PFSK-1 (cell line): Measurements from ENCODE around the gene CES3.

Experiments
- FOXP2 ChIP-seq: optimal IDR thresholded peaks from 2 replicates; pipeline ENCODE3; 2011; ENCODE audit warnings: borderline replicate concordance, control low read depth, inconsistent platforms; ENCODE audit not compliant: insufficient read depth; ENCODE audit errors: extremely low read length, extremely low read depth
- POLR2AphosphoS5 ChIP-seq: IDR thresholded peaks from 2 replicates; pipeline ENCODE4 v1.6.1; 2012; ENCODE audit warnings: low read depth, mild to moderate bottlenecking, control low read depth, low read length, moderate library complexity
- SIN3A ChIP-seq: IDR thresholded peaks from 2 replicates; pipeline ENCODE4 v1.6.1; 2012; ENCODE audit warnings: mild to moderate bottlenecking, low read length, moderate library complexity, borderline replicate concordance; ENCODE audit not compliant: insufficient read depth
- TAF1 ChIP-seq: IDR thresholded peaks from 2 replicates; pipeline ENCODE4 v1.6.1; 2012; ENCODE audit warnings: low read length, control low read depth, borderline replicate concordance; ENCODE audit not compliant: insufficient read depth
- TF ChIP-seq, protein P1 (sequence below), 2 experiments: IDR thresholded peaks; 2 replicates each; pipeline versions ENCODE4 v1.6.1 to v1.8.0; 2011 to 2012; ENCODE audit warnings: low read depth in 2 of 2, low read length in 2 of 2, control low read depth in 1 of 2, inconsistent platforms in 1 of 2, mild to moderate bottlenecking in 1 of 2, moderate library complexity in 1 of 2; ENCODE audit not compliant: insufficient read depth in 1 of 2

Gene CES3

DNA sequence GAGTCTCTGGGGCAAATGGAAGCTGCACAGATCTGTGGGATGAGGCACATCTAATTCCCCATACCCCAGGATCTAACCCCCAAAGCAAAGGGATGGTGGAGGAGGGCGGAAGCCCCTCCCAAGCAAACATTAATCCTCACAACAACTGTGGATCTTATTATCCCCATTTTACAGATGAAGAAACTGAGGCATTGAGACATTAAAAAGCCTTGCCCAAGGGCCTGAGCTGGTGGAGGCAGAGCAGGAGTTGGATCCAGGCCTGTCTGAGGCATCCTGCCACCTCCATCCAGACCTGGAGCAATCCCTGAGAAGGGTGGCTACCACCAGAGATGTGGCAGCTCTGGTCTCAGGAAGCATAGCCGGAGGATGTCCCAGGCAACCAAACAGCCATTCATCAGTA, 50.2 kb downstream of the CES3 start:
- TF ChIP-seq FOXP2, result no peak
- TF ChIP-seq, protein P1, sequence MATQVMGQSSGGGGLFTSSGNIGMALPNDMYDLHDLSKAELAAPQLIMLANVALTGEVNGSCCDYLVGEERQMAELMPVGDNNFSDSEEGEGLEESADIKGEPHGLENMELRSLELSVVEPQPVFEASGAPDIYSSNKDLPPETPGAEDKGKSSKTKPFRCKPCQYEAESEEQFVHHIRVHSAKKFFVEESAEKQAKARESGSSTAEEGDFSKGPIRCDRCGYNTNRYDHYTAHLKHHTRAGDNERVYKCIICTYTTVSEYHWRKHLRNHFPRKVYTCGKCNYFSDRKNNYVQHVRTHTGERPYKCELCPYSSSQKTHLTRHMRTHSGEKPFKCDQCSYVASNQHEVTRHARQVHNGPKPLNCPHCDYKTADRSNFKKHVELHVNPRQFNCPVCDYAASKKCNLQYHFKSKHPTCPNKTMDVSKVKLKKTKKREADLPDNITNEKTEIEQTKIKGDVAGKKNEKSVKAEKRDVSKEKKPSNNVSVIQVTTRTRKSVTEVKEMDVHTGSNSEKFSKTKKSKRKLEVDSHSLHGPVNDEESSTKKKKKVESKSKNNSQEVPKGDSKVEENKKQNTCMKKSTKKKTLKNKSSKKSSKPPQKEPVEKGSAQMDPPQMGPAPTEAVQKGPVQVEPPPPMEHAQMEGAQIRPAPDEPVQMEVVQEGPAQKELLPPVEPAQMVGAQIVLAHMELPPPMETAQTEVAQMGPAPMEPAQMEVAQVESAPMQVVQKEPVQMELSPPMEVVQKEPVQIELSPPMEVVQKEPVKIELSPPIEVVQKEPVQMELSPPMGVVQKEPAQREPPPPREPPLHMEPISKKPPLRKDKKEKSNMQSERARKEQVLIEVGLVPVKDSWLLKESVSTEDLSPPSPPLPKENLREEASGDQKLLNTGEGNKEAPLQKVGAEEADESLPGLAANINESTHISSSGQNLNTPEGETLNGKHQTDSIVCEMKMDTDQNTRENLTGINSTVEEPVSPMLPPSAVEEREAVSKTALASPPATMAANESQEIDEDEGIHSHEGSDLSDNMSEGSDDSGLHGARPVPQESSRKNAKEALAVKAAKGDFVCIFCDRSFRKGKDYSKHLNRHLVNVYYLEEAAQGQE (IDR thresholded peaks at IDR 0.05; ENCODE audit: insufficient read depth in 1 of 2, low read depth in 2 of 2, low read length in 2 of 2), result no peak
- no peak for TF ChIP-seq SIN3A
- no peak for TF ChIP-seq POLR2AphosphoS5
- no peak for TF ChIP-seq TAF1

DNA sequence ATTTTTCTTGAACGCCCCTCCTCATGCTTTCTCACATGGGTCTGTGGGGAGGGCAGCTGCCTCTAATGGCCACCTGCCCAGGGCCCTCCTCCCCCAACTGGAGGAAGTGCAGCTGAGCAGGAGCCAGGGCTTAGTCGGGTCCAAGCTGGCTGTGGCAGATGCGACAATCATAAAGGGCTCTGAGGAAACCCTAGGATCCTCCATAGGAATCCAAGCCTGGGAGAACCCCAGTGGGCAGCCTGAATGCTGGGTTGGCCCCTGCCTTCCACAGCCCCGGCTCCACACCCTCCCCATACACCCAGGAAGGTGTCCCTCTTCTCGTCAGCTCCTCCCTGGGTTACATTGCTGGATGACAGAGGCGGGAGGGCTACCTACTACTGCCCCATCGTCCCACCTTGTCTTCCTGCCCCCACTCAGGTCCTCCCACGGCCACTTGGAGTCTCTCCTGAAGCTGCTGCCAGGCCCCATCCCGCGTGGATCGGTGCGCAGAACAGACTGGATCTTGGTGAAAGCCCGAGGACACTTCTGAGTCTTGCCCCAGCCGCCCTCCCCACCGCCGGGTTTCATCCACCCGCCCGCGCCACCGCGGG, 52.3 kb downstream of the CES3 start:
- TF ChIP-seq TAF1, result no peak
- TF ChIP-seq SIN3A, result no peak
- no peak for TF ChIP-seq FOXP2
- TF ChIP-seq, protein P1 (IDR thresholded peaks at IDR 0.05; ENCODE audit: insufficient read depth in 1 of 2, low read depth in 2 of 2, low read length in 2 of 2), result no peak
- no peak for TF ChIP-seq POLR2AphosphoS5

DNA sequence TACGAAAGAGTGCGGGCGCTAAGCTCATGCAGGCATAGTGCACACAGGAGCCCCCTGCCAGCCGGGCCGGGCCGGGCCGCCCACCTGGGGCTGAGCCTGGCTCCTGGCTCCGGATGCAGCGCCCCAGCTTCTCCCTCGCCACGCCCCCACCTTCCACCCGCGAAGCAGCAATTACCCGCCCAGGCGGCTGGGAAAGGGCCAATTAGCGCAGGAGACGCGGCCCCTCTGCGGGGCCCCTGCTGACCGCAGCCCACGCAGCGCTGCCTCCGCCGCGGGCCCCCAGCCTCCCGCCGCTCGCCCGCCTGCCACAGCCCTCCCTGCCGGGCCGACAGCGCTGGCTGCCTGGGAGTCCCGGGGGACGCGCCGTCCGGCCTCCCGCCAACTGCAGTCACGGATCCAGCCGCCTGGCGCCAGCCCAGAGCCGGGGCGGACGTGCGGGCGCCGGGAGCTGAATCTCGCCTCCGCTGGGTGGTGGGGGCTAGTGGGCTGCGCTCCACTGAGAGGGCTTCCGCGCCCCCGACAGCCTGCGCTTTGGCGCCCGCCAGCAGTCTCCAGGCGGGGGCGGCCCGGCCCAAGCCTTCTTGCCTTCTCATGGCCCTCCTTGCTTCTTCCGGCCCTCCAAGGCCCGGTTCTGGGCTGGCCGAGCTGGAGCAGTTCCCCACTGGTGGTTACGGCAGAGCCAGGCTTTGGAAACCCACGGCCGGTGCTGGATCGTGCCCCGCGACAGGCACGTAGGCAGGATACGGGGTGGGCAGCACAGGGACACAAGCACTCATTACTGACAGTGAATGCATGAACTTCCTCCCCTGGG, 53.0 kb downstream of the CES3 start:
- TF ChIP-seq FOXP2, result no peak
- TF ChIP-seq SIN3A, result no peak
- no peak for TF ChIP-seq TAF1
- TF ChIP-seq POLR2AphosphoS5, result no peak
- TF ChIP-seq, protein P1 (IDR thresholded peaks at IDR 0.05; ENCODE audit: insufficient read depth in 1 of 2, low read depth in 2 of 2, low read length in 2 of 2), result no peak

DNA sequence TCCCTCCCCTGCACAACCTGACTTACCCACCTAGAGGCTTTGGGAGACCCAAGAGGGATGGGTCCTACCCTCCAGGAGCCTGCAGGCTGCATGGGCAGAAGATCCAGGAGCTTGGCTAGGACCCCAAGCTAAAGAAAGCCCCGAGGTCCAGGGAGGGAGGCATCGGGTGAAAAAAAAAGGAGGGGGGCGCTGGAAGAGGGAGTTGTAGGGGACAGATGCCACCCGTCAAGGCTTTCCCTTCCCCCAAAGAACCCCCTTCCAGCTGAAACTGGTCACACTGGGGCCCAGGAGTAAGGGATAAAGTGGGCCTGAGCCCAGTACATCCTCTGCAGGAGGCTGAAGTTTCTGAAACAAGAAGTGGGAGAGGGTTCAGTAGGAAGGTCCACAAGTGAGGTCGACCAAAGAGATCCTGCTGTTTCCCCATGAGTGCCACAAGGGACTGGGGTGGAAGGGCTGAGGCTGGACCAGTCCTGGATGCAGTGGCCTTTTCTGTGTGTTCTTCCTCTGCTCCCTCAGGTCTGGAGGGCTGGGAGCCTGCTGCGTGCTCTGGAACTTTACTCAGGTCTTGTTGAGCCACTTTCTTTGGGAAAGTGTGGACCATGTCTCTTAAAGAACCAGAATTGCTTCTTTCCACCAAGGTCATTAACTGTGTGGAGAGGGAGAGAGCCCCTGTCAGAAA, 53.7 kb downstream of the CES3 start:
- TF ChIP-seq POLR2AphosphoS5, result no peak
- no peak for TF ChIP-seq FOXP2
- TF ChIP-seq TAF1, result no peak
- TF ChIP-seq, protein P1 (IDR thresholded peaks at IDR 0.05; ENCODE audit: insufficient read depth in 1 of 2, low read depth in 2 of 2, low read length in 2 of 2), result no peak
- TF ChIP-seq SIN3A, result no peak
